GM18951 (cell line): ENCODE results near the gene PPM1D.

Experiments used
- POLR2A ChIP-seq: IDR thresholded peaks from 4 replicates; pipeline ENCODE4 v1.6.1; 2011; ENCODE audit warnings: mild to moderate bottlenecking; ENCODE audit not compliant: insufficient read length, insufficient read depth; ENCODE audit errors: extremely low read depth
- in situ Hi-C: fragments of 300-500 bp; cut with MboI; formaldehyde crosslinking; loops from one replicate; pipeline ENCODE4 v1.12.0; 2022; ENCODE audit warnings: low sequenced_read_pairs, mixed read lengths, inconsistent platforms; ENCODE audit not compliant: unreplicated experiment

The PPM1D gene

DNA sequence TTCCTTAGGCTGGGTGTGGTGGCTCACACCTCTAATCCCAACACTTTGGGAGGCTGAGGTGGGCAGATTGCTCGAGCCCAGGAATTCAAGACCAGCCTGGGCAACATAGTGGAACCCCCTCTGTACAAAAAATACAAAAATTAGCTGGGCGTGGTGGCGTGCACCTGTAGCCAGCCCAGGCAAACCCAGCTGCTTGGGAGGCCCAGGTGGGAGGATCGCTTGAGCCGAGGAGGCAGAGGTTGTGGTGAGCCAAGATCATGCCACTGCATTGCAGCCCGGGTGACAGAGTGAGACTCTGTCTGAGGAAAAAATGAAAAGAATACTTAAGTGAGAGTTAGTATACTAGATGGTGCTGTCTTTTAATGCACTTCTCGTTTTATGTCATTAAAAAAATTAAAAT is 15.1 kb downstream of the PPM1D start:
- TF ChIP-seq POLR2A = no peak
- in situ Hi-C loops = no loop called here

DNA sequence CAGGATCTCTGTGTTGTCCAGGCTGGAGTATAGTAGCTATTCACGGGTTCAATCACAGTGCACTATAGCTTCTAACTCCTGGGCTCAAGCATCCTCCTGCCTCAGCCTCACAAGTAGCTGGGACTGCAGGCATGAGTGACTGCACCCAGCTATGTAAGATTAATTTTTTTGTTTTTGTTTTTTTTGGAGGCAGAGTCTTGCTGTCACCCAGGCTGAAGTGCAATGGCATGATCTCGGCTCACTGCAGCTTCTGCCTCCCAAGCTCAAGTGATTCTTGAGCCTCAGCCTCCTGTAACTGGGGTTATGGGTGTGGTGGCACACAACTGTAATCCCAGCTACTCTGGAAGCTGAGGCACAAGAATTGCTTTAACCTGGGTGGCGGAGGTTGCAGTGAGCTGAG is 15.8 kb downstream of the PPM1D start:
- in situ Hi-C loops = no loop called here

DNA sequence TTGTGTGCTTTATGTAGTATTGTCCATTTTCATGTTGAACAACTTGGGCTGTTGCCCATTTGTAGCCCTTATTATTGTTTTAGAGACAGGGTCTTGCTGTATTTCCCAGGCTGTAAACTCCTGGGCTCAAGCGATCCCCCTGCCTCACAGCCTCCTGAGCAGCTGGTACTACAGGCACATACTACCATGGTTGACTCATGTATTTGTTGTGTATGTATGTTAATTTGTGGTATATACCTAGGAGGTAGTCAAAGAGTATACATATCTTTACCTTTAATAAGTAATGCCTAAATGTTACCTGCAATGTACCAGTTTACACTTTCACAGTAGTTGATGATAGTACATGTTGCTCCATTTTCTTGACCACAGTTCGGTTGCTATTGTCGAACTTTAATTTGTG is 18.1 kb downstream of the PPM1D start:
- no peak for TF ChIP-seq POLR2A
- in situ Hi-C loops = no loop called here

More for the DNA sequence above, 15.8 kb downstream of the PPM1D start:
- TF ChIP-seq POLR2A = no peak

DNA sequence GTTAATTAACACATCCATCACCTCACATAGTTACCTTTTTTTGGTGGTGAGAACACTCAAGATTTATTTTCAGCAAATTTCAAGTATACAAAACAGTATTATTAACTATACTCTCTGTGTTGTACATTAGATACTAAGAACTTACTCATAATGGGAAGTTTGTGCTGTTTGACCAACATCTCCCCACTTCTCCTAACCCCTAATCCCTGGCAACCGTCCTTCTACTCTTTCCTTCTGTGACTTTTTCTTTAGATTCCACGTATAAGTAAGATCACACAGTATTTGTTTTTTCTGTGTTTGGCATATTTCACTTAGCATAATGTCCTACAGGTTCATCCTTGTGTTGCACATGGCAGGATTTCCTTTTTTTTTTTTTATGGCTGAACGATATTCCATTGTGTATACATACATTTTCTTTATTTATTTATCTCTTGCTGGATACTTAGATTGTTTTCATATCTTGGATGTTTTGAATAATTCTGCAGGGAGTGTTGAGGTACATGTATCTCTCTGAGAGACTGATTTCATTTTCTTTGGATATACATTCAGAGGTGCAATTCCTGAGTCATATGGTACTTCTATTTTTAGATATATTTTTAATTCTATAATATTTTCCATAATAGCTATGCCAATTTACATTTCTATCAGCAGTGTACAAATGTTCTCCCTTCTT is 19.0 kb downstream of the PPM1D start:
- no peak for TF ChIP-seq POLR2A
- in situ Hi-C loops = no loop called here

DNA sequence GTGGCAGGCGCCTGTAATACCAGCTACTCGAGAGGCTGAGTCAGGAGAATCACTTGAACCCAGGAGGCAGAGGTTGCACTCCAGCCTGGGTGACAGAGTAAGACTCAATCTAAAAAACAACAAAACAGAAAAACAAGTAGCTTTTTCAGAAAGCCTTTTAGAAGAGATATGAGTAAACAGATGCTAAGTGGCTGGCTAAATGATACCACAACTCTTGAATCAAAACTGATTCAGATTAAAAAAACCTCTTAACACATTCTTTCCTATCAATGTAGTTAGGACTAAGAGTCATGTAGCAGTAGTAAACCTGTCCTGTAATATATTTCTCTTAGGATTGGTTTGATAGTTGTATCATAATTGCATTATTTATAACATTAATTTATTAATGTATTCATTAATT is 23.0 kb downstream of the PPM1D start:
- in situ Hi-C loops = no loop called here
- TF ChIP-seq POLR2A = no peak

DNA sequence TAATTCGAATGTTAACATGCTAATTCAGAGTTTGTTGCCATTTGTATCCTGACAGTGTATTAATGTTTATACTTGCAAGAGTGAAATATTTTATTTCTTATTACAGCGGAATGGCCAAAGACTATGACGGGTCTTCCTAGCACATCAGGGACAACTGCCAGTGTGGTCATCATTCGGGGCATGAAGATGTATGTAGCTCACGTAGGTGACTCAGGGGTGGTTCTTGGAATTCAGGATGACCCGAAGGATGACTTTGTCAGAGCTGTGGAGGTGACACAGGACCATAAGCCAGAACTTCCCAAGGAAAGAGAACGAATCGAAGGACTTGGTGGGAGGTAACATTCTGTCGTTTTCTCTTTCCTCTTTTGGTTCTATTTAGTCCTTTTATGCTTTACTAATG is 23.4 kb downstream of the PPM1D start:
- in situ Hi-C loops = no loop called here
- TF ChIP-seq POLR2A = no peak

DNA sequence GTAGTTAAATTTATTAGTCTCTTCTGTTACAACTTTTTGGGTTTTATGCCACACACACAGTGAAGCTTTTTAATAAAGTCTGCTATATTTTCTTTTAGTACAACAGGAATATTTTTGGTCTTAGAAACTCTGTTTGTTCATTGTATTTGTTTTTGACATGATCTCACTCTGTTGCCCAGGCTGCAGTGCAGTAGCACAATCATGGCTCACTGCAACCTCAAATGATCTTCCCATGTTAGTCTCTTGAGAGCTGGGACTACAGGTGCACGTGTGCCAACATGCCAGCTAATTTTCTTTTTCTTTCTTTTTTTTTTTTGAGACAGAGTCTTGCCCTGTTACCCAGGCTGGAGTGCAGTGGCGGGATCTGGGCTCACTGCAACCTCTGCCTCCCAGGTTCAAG is 27.1 kb downstream of the PPM1D start:
- in situ Hi-C loops = loop anchor here (25.0 kb wide), 1 partner anchor 490 kb away; the partner anchor contains the start of gene CA4
- no peak for TF ChIP-seq POLR2A

DNA sequence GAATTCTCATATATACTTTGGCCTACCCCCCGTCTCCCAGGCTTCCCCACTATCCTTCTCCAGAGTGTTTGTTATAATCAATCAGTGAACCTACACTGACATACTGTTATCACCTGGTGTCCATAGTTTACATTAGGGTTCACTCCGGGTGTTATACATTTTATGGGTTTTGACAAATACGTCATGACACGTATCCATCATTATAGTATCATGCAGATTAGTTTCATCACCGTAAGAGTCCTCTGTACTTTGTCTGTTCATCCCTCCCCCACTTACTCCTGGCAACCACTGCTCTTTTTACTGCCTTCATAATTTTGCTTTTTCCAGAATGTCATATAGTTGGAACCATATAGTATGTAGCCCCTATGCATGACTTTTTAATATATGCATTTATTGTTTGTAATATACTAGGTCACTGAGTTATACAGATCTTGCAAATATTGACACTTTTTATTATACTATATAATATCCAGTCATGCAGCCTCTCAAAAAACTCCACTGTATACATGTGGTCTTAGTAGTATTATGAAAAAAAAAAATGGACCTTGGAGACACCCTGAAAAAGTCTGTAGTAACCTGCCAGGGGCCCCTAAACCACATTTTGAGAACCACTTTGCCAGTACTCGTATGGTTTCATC is 28.4 kb downstream of the PPM1D start:
- in situ Hi-C loops = loop anchor here (25.0 kb wide), 1 partner anchor 491 kb away; the partner anchor contains the start of gene CA4
- no peak for TF ChIP-seq POLR2A

DNA sequence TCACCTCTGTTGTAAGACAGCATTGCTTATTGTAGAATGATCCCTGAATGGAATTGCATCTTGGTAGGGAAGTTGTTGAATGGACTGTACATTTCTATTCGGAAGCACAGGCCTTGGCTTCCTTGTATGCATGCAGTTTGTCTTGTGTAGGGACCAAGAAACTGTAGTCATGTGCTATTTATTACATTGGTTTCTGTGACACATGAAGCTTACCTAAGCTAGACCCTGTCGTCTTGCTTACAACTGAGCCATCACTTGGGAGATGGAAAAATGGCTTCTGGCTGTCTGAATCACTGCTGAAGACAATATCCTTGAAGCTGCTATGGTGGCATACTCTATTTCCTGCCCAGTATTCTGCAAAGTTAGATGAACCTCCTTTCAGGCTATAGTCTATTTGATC is 29.1 kb downstream of the PPM1D start:
- no peak for TF ChIP-seq POLR2A
- in situ Hi-C loops = loop anchor here (25.0 kb wide), 1 partner anchor 492 kb away; the partner anchor contains the start of gene CA4

DNA sequence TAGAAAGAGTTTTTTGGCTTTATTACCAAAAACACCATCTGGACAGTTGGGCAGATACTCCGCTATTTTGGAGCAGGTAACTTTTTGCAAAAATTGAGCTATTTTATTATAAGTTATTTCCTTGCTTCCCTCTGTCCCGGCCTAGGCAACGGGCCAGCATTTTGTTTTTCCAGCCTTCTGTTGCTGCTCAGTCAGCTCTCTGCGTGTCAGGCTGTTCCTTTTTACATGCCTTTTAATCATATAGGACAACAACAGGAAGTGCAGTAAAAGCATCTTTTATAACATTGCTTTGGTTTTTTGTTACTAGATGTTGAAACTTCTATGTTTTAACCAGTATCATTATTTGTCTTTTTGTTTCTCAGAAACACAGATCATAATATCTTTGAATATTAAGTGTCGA is 30.4 kb downstream of the PPM1D start:
- TF ChIP-seq POLR2A = no peak
- in situ Hi-C loops = loop anchor here (25.0 kb wide), 1 partner anchor 493 kb away; the partner anchor contains the start of gene CA4

DNA sequence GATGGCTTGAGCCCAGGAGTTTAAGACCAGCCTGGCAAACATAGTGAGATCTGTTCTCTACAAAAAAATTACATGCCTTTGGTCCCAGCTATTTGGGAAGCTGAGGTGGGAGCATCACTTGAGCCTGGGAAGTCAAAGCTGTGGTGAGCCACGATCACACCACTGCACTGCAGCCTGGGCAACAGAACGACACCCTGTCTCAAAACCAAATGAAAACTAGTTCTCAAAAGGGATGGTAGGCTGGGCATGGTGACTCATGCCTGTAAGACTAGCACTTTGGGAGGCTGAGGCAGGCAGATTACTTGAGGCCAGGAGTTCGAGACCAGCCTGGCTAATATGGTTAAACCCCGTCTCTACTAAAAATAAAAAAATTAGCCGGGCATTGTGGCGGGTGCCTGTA is 31.1 kb downstream of the PPM1D start:
- no peak for TF ChIP-seq POLR2A
- in situ Hi-C loops = loop anchor here (25.0 kb wide), 1 partner anchor 494 kb away; the partner anchor contains the start of gene CA4

DNA sequence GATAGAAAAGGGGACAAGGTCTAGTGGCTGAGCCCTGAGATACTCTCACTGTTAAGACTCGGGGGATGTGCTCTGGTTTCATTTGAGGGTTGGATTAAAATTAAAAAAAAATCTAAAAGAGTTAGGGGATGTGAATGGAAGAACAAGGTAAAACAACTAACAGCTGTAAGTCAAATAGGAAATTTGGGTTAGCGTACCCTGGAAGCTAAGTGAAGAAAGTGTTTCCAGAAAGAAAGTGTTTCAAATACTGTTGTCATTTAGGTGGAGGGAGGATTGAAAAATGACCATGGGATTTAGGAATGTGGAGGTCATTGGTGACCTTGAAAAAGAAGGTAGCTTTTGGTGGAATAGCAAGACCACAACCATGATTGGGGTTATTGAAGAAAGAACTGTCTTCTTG is 37.7 kb downstream of the PPM1D start:
- in situ Hi-C loops = loop anchor here (25.0 kb wide), 1 partner anchor 500 kb away; the partner anchor contains the start of gene CA4

DNA sequence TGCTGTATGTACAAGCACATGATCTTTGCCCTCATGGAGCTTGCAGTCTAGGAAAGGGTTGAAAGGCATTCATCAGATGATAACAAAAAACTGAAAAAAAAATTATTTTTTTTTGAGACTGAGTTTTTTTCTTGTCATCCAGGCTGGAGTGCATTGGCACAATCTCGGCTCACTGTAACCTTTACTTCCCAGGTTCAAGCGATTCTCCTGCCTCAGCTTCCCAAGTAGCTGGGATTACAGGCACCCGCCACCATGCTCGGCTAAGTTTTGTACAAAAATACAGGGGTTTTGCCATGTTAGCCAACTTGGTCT is 39.0 kb downstream of the PPM1D start:
- in situ Hi-C loops = loop anchor here (25.0 kb wide), 1 partner anchor 502 kb away; the partner anchor contains the start of gene CA4
- no peak for TF ChIP-seq POLR2A

More for the DNA sequence above, 37.7 kb downstream of the PPM1D start:
- no peak for TF ChIP-seq POLR2A

DNA sequence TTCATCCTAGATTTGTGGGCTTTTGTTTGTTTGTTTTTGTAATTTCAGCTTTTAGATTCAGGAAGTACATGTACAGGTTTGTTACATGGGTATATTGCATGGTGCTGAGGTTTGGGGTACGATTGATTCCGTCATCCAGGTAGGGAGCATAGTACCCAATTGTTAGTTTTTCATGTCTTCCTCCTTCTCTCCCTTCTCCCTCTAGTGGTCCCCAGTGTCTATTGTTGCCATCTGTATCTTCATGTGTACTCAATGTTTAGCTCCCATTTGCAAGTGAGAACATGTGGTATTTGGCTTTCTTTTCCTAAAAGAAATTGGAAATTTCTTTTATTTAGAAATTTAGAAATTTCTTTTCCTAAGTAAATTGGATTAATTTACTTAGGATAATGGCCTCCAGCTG is 40.5 kb downstream of the PPM1D start:
- in situ Hi-C loops = loop anchor here (10.0 to 25.0 kb wide), 2 partner anchors 216 to 503 kb away; partner anchors contain the start of genes CA4 and CHCT1
- no peak for TF ChIP-seq POLR2A

DNA sequence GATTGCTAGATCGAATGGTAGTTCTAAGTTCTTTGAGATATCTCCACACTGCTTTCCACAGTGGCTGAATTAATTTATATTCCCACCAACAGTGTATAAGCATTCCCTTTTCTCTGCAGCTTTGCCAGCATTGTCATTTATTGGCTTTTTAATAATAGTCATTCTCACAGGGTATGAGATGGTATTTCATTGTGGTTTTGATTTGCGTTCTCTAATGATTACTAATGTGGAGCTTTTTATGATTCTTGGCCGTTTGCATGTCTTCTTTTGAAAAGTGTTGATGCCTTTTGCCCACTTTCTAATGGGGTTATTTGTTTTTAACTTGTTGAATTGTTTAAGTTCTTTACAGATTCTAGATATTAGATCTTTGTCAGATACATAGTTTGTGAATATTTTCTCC is 41.1 kb downstream of the PPM1D start:
- in situ Hi-C loops = loop anchor here (10.0 to 25.0 kb wide), 2 partner anchors 216 to 504 kb away; partner anchors contain the start of genes CA4 and CHCT1
- no peak for TF ChIP-seq POLR2A
